ENCODE results near the gene ZDHHC7.

ZDHHC7 gene

DNA sequence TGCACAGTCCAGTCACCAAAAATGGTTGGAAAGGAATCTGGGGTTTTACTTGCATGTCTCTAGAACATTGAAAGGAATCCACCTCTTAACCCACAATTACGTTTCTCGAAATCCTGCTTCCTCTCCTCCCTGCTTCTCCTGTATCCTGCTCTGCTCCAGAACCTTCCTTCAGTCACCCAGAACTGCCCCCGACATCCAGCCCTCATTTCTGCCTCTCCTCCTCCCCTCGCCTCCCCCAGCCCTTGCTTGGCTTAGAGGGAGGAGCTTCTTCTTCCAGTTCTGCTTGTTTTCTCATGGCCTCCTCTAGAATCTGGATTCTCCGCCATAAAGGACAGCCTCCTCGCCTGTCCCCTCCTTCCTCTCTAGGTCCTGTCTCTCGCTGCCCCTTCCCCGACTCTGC lies 48.3 kb downstream of the ZDHHC7 start:
- Histone ChIP-seq H3K4me2 (ENCODE audit: low read length) (no peak overlapping the region), H3K4me1 (ENCODE audit: insufficient read depth, low read length, severe bottlenecking) (no peaks in the 10 kb centered on the region), H3F3A (ENCODE audit: insufficient read depth, low read length) (no peaks in the 10 kb centered on the region), H2AFZ (ENCODE audit: low read length) (no peak overlapping the region), H3K36me3 (ENCODE audit: insufficient read depth, low read length) (no peaks in the 10 kb centered on the region), H4K20me1 (ENCODE audit: insufficient read depth, low read length) (no peaks in the 10 kb centered on the region), H3K27ac (ENCODE audit: low read depth, low read length, poor library complexity, severe bottlenecking) (no peak overlapping the region), H3K4me3 (ENCODE audit: low read depth, low read length, poor library complexity, severe bottlenecking) (no peak overlapping the region), H3K9me3 (ENCODE audit: low read length) (no peaks in the 10 kb centered on the region), H3K9ac (ENCODE audit: low read length) (no peak overlapping the region), H3K27me3 (ENCODE audit: insufficient read depth, low read length) (peaks cover 8% of the 10 kb centered on the region; the same call in 1 of the 2 replicates), H3K79me2 (ENCODE audit: insufficient read depth, low read length) (no peaks in the 10 kb centered on the region), H3K9me2 (ENCODE audit: low read depth, low read length) (no peaks in the 10 kb centered on the region)
- TF ChIP-seq CTCF (IDR thresholded peaks at IDR 0.05; ENCODE audit: low read length) (no peak), EZH2 (IDR thresholded peaks at IDR 0.05; ENCODE audit: borderline replicate concordance, low read length) (no peak)

- TF ChIP-seq EZH2 (IDR thresholded peaks at IDR 0.05; ENCODE audit: borderline replicate concordance, low read length): no peak
- no peak for TF ChIP-seq CTCF (IDR thresholded peaks at IDR 0.05; ENCODE audit: low read length)
- no peaks in the 10 kb centered on the region for H4K20me1 ChIP-seq (ENCODE audit: insufficient read depth, low read length)
- no peak overlapping the region for H3K4me2 ChIP-seq (ENCODE audit: low read length)
- H3K27ac ChIP-seq (ENCODE audit: low read depth, low read length, poor library complexity, severe bottlenecking): no peak overlapping the region
- H3K9ac ChIP-seq (ENCODE audit: low read length): no peak overlapping the region
- H3K9me3 ChIP-seq (ENCODE audit: low read length): no peaks in the 10 kb centered on the region
- H3K4me3 ChIP-seq (ENCODE audit: low read depth, low read length, poor library complexity, severe bottlenecking): no peak overlapping the region
- H3K79me2 ChIP-seq (ENCODE audit: insufficient read depth, low read length): no peaks in the 10 kb centered on the region
- H3F3A ChIP-seq (ENCODE audit: insufficient read depth, low read length): no peaks in the 10 kb centered on the region
- H3K36me3 ChIP-seq (ENCODE audit: insufficient read depth, low read length): no peaks in the 10 kb centered on the region
- no peak overlapping the region for H2AFZ ChIP-seq (ENCODE audit: low read length)
- H3K9me2 ChIP-seq (ENCODE audit: low read depth, low read length): no peaks in the 10 kb centered on the region
- no peaks in the 10 kb centered on the region for H3K4me1 ChIP-seq (ENCODE audit: insufficient read depth, low read length, severe bottlenecking)
- peaks cover 10% of the 10 kb centered on the region; the same call in 1 of the 2 replicates for H3K27me3 ChIP-seq (ENCODE audit: insufficient read depth, low read length)
Observed at GRCh38 chr16:84960942-84961341, 50.4 kb downstream of the ZDHHC7 start.

- no peak overlapping the region for H3K4me2 ChIP-seq (ENCODE audit: low read length)
- no peak overlapping the region for H3K9ac ChIP-seq (ENCODE audit: low read length)
- no peak overlapping the region for H2AFZ ChIP-seq (ENCODE audit: low read length)
- no peaks in the 10 kb centered on the region for H3F3A ChIP-seq (ENCODE audit: insufficient read depth, low read length)
- H3K27me3 ChIP-seq (ENCODE audit: insufficient read depth, low read length): peaks cover 6% of the 10 kb centered on the region; the same call in 1 of the 2 replicates
- H3K4me1 ChIP-seq (ENCODE audit: insufficient read depth, low read length, severe bottlenecking): no peaks in the 10 kb centered on the region
- H3K27ac ChIP-seq (ENCODE audit: low read depth, low read length, poor library complexity, severe bottlenecking): no peak overlapping the region
- no peaks in the 10 kb centered on the region for H3K36me3 ChIP-seq (ENCODE audit: insufficient read depth, low read length)
- H3K79me2 ChIP-seq (ENCODE audit: insufficient read depth, low read length): no peaks in the 10 kb centered on the region
- H3K9me3 ChIP-seq (ENCODE audit: low read length): no peaks in the 10 kb centered on the region
- H3K4me3 ChIP-seq (ENCODE audit: low read depth, low read length, poor library complexity, severe bottlenecking): no peak overlapping the region
- no peaks in the 10 kb centered on the region for H3K9me2 ChIP-seq (ENCODE audit: low read depth, low read length)
- H4K20me1 ChIP-seq (ENCODE audit: insufficient read depth, low read length): no peaks in the 10 kb centered on the region
- TF ChIP-seq EZH2 (IDR thresholded peaks at IDR 0.05; ENCODE audit: borderline replicate concordance, low read length) (no peak), CTCF (IDR thresholded peaks at IDR 0.05; ENCODE audit: low read length) (no peak)
Observed at GRCh38 chr16:84959784-84960417, 51.4 kb downstream of the ZDHHC7 start.

All from OCI-LY1 (cell line).